Fibroblast of the aortic adventitia (primary cell): ENCODE results near the gene ACYP2. TPM values are rescaled to one million over a fixed set of nuclear protein-coding genes. Genes with fewer than 3 reads are reported as not detected.

Experiments
- DNase-seq: peaks from one replicate; pipeline ENCODE4 v3.0.0-alpha.2; 2010; ENCODE audit warnings: low read depth
- H3K4me3 ChIP-seq: 2 replicates; pipeline ENCODE4 v1.5.1; 2011; ENCODE audit warnings: low read depth, mild to moderate bottlenecking, control low read depth, low read length, moderate library complexity
- total RNA-seq: library from RNA; depleted of rRNA; stranded (reverse); fragments of >200 nt; gene quantifications from 2 replicates; pipeline ENCODE4 v1.2.3, GENCODE V29; 2012; ENCODE audit warnings: low replicate concordance
- TF ChIP-seq, protein P1 (sequence below): IDR thresholded peaks from 2 replicates; pipeline ENCODE4 v1.5.1; 2011; ENCODE audit warnings: mild to moderate bottlenecking, low read length, control low read depth, inconsistent platforms; ENCODE audit not compliant: insufficient read depth

The ACYP2 gene
- total RNA-seq, 1 donor: 11.5 TPM

GRCh38 chr2:54158311-54158710, 42.9 kb downstream of the ACYP2 start:
- H3K4me3 ChIP-seq: no peak overlapping the region
- TF ChIP-seq, protein P1, sequence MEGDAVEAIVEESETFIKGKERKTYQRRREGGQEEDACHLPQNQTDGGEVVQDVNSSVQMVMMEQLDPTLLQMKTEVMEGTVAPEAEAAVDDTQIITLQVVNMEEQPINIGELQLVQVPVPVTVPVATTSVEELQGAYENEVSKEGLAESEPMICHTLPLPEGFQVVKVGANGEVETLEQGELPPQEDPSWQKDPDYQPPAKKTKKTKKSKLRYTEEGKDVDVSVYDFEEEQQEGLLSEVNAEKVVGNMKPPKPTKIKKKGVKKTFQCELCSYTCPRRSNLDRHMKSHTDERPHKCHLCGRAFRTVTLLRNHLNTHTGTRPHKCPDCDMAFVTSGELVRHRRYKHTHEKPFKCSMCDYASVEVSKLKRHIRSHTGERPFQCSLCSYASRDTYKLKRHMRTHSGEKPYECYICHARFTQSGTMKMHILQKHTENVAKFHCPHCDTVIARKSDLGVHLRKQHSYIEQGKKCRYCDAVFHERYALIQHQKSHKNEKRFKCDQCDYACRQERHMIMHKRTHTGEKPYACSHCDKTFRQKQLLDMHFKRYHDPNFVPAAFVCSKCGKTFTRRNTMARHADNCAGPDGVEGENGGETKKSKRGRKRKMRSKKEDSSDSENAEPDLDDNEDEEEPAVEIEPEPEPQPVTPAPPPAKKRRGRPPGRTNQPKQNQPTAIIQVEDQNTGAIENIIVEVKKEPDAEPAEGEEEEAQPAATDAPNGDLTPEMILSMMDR: no peak
- no peak for DNase-seq

DNA sequence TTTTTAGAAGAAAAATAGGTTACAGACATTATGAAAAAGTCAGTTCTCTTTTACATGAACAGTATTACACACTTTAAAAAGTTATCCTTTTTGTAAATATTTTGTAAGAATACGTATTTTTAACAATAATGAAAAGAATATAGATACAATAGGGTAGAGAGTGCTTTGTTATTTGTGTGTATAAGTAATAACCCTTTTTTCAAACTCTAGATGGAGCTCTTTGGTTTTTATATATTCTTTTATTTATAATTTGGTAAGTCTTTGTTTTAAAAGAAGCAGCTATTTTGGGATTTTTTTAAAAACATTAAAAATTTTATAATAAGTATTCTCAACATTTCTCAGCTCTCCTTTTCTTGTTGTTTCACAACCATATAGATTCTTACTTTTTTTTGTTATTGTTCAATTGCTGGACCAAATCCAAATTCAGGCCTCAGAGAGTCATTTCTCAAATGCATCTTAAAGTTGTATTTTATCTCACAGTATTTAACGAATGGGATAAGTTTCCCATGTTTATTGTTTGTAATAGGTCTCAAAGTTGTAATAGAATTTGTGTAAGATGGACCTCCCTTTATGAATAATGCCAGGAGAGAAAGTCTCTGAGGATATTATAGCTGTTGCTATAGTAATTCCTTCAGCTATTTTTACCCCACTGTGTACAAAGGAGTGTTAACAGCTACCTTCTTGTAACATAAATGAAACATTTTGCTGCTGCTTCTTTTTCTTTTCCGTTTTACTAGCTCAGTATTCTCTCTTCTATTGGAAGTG, 46.4 kb downstream of the ACYP2 start:
- no peak overlapping the region for H3K4me3 ChIP-seq
- DNase-seq: peak; percentile 39
- TF ChIP-seq, protein P1: peak; percentile 8

DNA sequence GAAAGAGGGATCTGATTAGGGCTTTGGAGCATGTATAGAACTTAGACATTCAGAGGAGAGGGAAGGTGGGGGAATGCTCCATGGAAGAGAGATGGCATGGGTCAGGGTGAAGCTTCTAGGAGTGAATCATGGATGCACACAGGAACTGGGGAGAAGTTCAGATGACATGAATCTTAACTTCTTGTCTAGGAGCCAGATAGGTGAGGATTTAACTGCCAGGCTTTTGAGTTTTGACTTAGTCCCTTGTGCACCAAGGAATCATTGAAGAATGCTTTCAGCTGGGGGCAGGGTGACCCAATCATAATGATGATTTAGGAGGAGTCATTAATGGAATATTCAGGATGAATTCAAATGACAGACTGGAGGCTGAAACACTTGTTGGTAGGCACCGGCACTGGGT, 48.7 kb downstream of the ACYP2 start:
- TF ChIP-seq, protein P1: no peak
- no peak overlapping the region for H3K4me3 ChIP-seq
- no peak for DNase-seq

DNA sequence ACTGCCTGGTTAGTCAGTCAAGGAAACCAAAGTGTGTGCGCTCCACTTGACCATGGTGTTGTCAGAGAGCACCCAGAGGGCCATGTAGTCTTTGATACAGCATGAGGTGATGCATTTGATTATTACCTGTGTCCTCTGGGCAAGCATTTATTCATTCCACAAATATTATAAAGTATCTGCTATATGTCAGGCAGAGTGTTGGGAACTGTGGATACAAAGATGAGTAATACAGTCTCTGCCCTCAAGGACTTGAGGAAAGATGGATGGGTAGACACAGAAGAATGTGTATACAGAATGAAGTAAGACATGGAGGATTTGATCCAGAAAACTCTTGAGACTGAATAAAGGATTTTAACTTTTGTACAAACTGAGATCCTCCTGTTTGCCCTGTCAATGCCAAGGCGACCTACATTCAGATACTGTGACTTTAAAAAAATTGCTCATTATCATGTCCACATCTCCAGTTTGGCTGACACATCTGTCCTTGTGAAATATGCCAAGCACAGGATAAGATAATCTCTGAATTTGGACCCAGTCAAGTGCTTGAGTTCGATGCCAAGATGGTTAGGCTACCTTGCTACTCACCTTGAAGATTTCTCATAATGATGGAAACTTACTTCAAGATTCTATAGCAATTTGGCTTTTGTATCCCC, 50.8 kb downstream of the ACYP2 start:
- TF ChIP-seq, protein P1: no peak
- DNase-seq: no peak
- no peak overlapping the region for H3K4me3 ChIP-seq

DNA sequence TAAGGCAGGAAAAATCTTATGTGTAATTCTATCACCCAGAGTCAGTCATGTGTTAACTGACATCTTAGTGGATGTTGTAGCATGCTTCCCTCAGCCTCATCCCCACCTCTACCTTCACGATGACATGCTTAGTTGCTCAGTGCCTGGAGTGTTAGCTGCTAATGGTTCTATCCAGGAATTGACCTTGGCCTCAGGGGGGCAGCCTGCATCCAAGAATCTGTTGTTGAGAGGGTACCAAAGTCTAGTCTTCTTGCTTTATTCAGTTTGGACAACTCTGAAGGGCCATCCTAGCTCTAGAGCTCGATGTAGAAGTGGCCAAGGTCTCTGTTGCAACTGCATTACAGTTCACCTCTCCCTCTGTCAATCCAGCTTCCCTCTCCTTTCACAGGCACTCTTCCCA, 61.2 kb downstream of the ACYP2 start:
- TF ChIP-seq, protein P1: peak; percentile 62
- no peak overlapping the region for H3K4me3 ChIP-seq
- peak; percentile 66 for DNase-seq

GRCh38 chr2:54183281-54183680, 67.9 kb downstream of the ACYP2 start:
- no peak overlapping the region for H3K4me3 ChIP-seq
- DNase-seq: no peak
- TF ChIP-seq, protein P1: no peak
